Measurements from ENCODE around the gene CCDC200.

CCDC200 gene

DNA sequence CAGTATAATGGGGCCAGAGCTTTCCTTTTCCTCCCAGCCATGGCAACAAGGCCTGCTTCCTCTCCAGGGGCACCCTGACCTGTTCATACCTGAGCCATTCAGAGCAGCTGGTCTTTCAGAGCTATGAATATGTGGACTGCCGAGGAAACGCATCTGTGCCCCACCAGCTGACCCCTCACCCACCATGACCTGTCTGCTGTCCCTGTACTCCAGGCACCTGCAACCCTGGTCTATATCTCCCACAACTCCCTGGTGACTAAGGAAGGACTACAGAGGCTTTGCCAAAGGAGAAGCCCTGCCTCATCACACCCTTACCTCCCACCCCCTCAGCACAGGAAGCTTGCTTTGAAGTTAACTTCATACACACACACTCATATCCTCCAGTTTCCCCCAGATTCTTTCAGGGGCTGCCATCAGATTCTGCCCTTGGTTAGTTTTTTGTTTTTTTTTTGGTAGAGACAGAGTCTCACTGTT lies 10.8 kb downstream of the CCDC200 start:
- TF ChIP-seq, protein P1, sequence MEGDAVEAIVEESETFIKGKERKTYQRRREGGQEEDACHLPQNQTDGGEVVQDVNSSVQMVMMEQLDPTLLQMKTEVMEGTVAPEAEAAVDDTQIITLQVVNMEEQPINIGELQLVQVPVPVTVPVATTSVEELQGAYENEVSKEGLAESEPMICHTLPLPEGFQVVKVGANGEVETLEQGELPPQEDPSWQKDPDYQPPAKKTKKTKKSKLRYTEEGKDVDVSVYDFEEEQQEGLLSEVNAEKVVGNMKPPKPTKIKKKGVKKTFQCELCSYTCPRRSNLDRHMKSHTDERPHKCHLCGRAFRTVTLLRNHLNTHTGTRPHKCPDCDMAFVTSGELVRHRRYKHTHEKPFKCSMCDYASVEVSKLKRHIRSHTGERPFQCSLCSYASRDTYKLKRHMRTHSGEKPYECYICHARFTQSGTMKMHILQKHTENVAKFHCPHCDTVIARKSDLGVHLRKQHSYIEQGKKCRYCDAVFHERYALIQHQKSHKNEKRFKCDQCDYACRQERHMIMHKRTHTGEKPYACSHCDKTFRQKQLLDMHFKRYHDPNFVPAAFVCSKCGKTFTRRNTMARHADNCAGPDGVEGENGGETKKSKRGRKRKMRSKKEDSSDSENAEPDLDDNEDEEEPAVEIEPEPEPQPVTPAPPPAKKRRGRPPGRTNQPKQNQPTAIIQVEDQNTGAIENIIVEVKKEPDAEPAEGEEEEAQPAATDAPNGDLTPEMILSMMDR (IDR thresholded peaks at IDR 0.05) = no peak

DNA sequence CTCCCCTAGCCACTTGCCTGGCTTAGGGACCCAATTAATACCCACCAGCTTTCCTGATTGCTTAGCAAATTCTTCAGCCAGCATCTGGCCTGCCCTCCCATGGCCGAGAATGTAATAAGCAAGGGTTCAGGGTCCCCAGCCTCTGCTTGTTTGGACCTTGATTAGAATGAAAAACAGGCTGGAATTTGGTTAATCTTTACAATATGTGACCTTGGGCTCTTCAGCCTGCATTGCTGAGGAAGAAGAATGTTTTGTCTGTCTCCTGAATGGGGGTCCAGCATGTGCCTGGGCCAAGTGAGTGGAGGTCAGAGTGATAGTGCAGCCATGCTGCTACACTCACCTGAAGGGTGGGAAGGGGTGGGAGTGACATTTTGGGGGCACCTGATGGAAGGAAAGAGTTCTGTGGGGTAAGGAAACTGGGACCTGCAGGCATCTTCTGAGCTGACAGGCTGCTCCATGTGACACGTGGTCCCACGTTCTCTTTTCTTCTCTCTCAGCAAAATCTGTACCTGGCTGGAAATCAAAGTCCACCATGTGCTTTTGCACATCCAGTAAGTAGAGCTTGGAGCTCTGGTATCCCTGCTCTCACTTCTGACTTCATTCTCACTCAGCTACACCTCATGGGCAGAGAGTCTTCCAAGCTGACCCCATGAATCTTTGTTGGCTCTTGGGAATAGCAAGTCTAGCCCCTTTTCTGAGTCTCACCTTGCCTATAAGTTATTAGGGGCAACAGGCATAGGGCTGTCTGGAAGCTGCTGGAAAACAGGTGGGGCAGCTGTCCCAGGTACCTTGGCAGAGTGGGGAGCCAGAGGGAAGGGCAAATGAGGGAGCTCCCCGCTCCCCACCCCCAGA lies 11.4 kb downstream of the CCDC200 start:
- TF ChIP-seq, protein P1 (IDR thresholded peaks at IDR 0.05) = no peak

DNA sequence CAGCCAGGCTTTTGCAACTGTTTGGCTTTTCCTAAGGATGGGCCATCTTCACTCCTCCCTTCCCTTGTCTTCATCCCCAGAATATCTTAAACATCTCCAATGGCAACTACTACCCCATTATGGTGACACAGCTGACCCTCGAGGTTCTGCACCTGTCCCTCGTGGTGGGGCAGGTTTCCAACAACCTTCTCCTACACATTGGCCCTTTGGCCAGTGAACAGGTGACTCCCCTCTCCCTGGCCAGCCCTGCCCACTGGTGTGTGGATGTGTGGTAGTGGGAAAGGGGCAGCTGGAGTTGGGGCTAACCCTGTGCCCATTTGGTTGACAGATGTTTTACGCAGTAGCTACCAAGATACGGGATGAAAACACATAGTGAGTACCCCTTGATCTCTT lies 12.1 kb downstream of the CCDC200 start:
- TF ChIP-seq, protein P1 (IDR thresholded peaks at IDR 0.05) = no peak

DNA sequence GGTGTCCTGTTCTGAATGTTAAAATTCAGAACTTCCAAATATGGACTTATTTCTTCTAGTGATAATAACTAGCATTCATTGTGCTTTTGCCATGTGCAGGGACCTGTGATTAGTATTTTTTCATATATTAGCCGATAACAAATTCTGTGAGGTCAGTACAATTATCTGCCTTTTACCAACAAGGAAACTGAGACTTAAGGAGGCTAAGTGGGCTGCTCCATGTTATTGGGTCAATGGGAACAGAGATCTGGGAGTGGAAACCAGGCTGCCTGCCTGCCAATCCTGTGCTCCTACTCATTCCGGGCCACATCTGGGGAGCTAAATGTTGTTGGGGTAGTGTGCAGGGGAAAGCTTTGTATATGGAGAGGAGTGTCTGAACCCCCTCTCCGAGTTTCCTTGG lies 13.1 kb downstream of the CCDC200 start:
- TF ChIP-seq, protein P1 (IDR thresholded peaks at IDR 0.05) = no peak

DNA sequence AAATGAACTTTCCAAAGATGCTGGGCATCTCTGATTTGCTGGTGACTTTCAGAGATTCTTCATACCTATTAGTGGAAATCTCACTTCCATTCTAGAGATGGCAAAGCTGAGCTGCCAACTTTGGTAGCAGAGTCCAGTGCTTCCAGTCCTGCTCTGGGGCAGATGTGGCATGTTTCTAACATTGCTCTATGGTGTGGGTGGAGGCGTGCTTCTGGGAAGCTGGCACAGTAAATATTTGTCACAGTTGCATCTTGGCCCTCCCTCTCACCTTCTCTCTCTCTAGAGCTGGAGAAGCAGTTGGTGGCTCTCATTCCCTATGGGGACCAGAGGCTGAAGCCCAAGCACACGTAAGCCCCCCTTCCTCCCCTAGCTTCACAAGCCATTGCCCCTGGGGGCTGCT lies 14.9 kb downstream of the CCDC200 start:
- TF ChIP-seq, protein P1 (IDR thresholded peaks at IDR 0.05) = no peak

DNA sequence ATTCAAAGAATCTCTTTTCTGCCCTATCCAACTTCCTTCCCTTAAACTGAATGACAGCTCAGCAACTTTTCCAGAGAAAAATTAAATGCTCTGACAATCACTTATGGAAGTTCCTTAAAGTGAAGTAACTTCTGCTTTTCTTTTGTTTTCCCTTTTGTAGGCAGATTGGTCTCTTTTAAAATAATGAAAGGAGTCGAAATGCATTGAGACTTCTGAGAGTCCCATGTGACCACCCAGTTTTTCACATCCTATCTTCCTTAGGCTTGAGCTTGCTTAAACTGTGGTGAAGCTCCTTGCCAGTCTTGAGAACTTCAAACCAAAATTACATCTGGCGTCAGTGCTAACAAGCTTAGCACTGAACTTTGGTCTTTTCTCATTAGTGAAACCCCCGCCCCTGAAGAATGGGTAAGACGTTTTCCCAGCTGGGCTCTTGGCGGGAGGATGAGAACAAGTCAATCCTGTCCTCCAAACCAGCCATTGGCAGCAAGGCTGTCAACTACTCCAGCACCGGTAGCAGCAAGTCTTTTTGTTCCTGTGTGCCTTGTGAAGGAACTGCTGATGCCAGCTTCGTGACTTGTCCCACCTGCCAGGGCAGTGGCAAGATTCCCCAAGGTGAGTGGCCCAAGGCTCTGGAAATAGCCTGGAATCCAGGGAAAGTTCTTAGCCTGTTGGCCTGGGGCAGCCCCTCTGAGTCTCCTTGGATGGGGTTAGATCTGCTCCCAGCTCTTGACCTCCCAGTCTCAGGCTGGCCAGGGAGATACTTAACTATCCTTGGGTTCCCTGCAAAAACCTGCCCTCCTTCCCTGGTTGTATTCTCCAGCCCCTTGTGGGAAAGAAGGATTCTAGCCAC lies 15.6 kb downstream of the CCDC200 start:
- TF ChIP-seq, protein P1 (IDR thresholded peaks at IDR 0.05) = no peak

DNA sequence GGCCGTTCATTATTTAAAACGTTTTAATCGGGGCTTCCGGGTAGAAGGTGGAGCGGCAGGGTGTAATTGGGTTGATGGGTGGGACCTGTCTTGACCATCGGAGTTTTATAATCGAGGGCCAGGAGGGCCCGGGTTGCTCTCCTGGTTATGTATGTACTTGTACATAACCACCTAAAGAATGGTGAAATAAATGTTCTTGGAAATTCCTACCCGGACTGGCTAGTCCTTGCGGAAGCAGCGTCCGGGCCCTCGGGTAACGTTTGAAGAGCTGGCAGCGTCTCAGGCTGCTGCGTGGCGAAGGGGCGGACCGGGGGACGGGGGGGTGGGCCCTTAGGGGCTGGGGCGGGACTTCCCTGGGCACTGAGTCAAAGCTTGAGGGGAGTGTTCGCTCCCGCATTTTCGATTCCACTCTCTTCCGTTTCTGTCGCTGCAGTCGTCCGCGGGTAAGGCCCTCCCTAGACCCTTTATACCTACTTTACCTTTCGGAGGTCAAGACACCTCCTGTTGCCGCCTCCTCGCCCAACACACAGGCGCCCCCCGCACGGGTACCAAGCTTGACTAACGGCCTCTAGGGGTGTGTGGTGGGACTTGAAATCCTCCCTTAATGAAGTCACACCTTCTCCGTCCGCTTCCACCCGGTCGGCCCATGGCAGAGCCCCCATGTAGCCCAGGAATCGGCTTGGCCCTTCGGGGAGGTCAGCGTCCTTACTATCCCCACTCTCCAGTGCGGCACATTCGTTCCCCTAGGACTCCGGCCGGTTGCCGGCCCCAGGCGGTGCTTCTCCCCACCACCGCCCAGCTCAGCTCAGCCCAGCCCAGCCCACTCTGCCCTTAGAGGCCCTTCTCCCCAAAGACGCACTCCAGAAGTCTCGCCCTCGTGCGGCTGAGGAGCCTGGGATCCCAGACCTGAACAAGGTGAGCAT lies 16.7 kb downstream of the CCDC200 start, which contains the start of gene TMEM106A:
Gene TMEM106A (plus strand): TSS at position 396 of the 923 bp plus-strand sequence. CDS start 1,167 bp downstream, outside the sequence.
- TF ChIP-seq, protein P1 (IDR thresholded peaks at IDR 0.05) = no peak

All from LNCAP (cell line).